Stimulated activated CD4-positive, alpha-beta T cell treated with anti-CD3 and anti-CD28 coated beads, TNF-alpha, amount 100 ng/mL, for 48 hours (primary cell): ENCODE measurements around the gene COL28A1.

Experiments used
- DNase-seq, 3 donors: peaks; one replicate each; pipeline ENCODE4 v3.0.0-alpha.2; 2020; ENCODE audit warnings: low read depth in 3 of 3

The COL28A1 gene

GRCh38 chr7:7535691-7536090 is at the start of gene COL28A1:
COL28A1 (minus strand) TSS chr7:7535873; CDS start chr7:7532875, 2,998 bp downstream.
- DNase-seq = no peak

- no peak for DNase-seq
Observed at GRCh38 chr7:7584653-7585052, 49.0 kb upstream of the COL28A1 start.

- no peak for DNase-seq
Observed at GRCh38 chr7:7583731-7584130, 48.1 kb upstream of the COL28A1 start.

- DNase-seq = no peak
Observed at GRCh38 chr7:7582596-7582995, 46.9 kb upstream of the COL28A1 start.

- DNase-seq = no peak
Observed at GRCh38 chr7:7581531-7582179, 46.0 kb upstream of the COL28A1 start.

GRCh38 chr7:7579638-7580037 is 44.0 kb upstream of the COL28A1 start:
- DNase-seq = no peak

GRCh38 chr7:7577888-7578287 is 42.2 kb upstream of the COL28A1 start:
- no peak for DNase-seq

GRCh38 chr7:7576344-7576743 is 40.7 kb upstream of the COL28A1 start:
- no peak for DNase-seq

GRCh38 chr7:7573701-7574100 is 38.0 kb upstream of the COL28A1 start:
- no peak for DNase-seq

GRCh38 chr7:7570584-7570983 is 34.9 kb upstream of the COL28A1 start:
- DNase-seq = no peak

GRCh38 chr7:7569615-7570014 is 33.9 kb upstream of the COL28A1 start:
- no peak for DNase-seq

GRCh38 chr7:7569081-7569527 is 33.4 kb upstream of the COL28A1 start:
- no peak for DNase-seq

GRCh38 chr7:7568553-7568952 is 32.9 kb upstream of the COL28A1 start:
- no peak for DNase-seq

- no peak for DNase-seq
Observed at GRCh38 chr7:7567898-7568531, 32.3 kb upstream of the COL28A1 start.

- peak; percentile 59 to 75 (median 61) for DNase-seq
Observed at GRCh38 chr7:7566651-7567611, 31.3 kb upstream of the COL28A1 start, which contains the start of gene MIOS. MIOS (plus strand) TSS chr7:7566884; CDS start chr7:7572476, 5,592 bp downstream.

- DNase-seq = no peak
Observed at GRCh38 chr7:7565746-7566650, 30.3 kb upstream of the COL28A1 start.

- no peak for DNase-seq
Observed at GRCh38 chr7:7565018-7565680, 29.5 kb upstream of the COL28A1 start.

- no peak for DNase-seq
Observed at GRCh38 chr7:7564323-7564780, 28.7 kb upstream of the COL28A1 start.

GRCh38 chr7:7563813-7564212 is 28.1 kb upstream of the COL28A1 start:
- DNase-seq = no peak

GRCh38 chr7:7563269-7563668 is 27.6 kb upstream of the COL28A1 start:
- no peak for DNase-seq

- DNase-seq = no peak
Observed at GRCh38 chr7:7562736-7563135, 27.1 kb upstream of the COL28A1 start.
